Right lobe of liver (tissue), 6 donors: Measurements from ENCODE around the gene ATP5IF1. TPM values are rescaled to one million over a fixed set of nuclear protein-coding genes. Genes with fewer than 3 reads are reported as not detected.

Experiments
- ATAC-seq, 4 donors: fragments of 200-7000 bp; cut with Tn5 transposase; one replicate each; pipeline ENCODE4 v1.9.1; 2020; ENCODE audit warnings: mild to moderate bottlenecking in 4 of 4, moderate library complexity in 4 of 4
- DNase-seq, 3 donors: peaks; one replicate each; pipeline ENCODE4 v3.0.0-alpha.2; 2020
- H3K27ac ChIP-seq, 3 donors: fragments of 200-600 bp; one replicate each; pipeline ENCODE4 v1.8.0; 2022
- H3K27me3 ChIP-seq, 2 donors: fragments of 200-600 bp; one replicate each; pipeline ENCODE4 v1.8.0; 2022
- H3K36me3 ChIP-seq, 4 donors: fragments of 200-600 bp; sonication (generic) in 1 of 4; one replicate each; pipeline versions ENCODE4 v1.5.1 to v1.8.0; 2017 to 2022; ENCODE audit warnings: control low read depth in 1 of 4
- H3K4me1 ChIP-seq, 4 donors: fragments of 200-600 bp; sonication (generic) in 1 of 4; one replicate each; pipeline versions ENCODE4 v1.5.1 to v1.8.0; 2017 to 2022; ENCODE audit warnings: control low read depth in 1 of 4
- H3K4me3 ChIP-seq, 3 donors: fragments of 200-600 bp; one replicate each; pipeline ENCODE4 v1.8.0; 2022
- H3K9me3 ChIP-seq, 4 donors: fragments of 200-600 bp; sonication (generic) in 1 of 4; one replicate each; pipeline versions ENCODE4 v1.5.1 to v1.8.0; 2017 to 2022; ENCODE audit warnings: control low read depth in 1 of 4
- CTCF ChIP-seq, 4 donors: fragments of 200-600 bp in 3 of 4; fragments of 450-650 bp in 1 of 4; IDR thresholded peaks; one replicate each; pipeline versions ENCODE4 v1.5.1 to v1.8.0; 2016 to 2022; ENCODE audit warnings: antibody characterized with exemption in 4 of 4, mild to moderate bottlenecking in 2 of 4
- POLR2A ChIP-seq: fragments of 450-650 bp; IDR thresholded peaks from one replicate; pipeline ENCODE4 v1.6.1; 2017; ENCODE audit warnings: antibody characterized with exemption, mild to moderate bottlenecking
- WGBS: methylation state at CpG from one replicate; pipeline ENCODE4 v1.1.6; 2018; ENCODE audit warnings: low coverage, low lambda C conversion rate; ENCODE audit not compliant: insufficient coverage; ENCODE audit errors: missing lambda C conversion rate; 5-methylcytosine and 5-hydroxymethylcytosine counted together
- intact Hi-C, 2 donors: fragments of 100-400 bp; cut with DNase I; formaldehyde crosslinking; loops; one replicate each; pipeline versions ENCODE4 v1.11.2 to v1.14.1; 2022
- total RNA-seq, 6 experiments: library from RNA; depleted of rRNA in 2 of 6; stranded (reverse); fragments of >200 nt in 2 of 6; fragmentation: NEBNext Ultra II Directional in 3 of 6; extraction: Animal tissue kit (Norgen Biotek cat#: 25700) in 3 of 6; gene quantifications; one replicate each; pipeline versions ENCODE4 v1.1.0 to v1.2.4, GENCODE V29; 2016 to 2023
- donor health status: DM: no; HTN: yes; CAD: no.
- donor health status: DM: no; HTN: no; CAD: no.
- donor health status: DM: no; HTN: no; CAD: no.
- donor health status: DM: no; HTN: yes; CAD: no.
- donor health status: DM: no; HTN: yes; CAD: no.

The ATP5IF1 gene
- total RNA-seq, 6 experiments from 2014 or later = 86.7 to 315 (median 116) TPM

- TF ChIP-seq POLR2A = no peak
- TF ChIP-seq CTCF (IDR thresholded peaks at IDR 0.05) = no peak
- intact Hi-C loops = no loop called here
- no peaks in the 10 kb centered on the region for H3K27me3 ChIP-seq
- no peaks in the 10 kb centered on the region for H3K9me3 ChIP-seq
- H3K36me3 ChIP-seq = peaks cover 0 to 64% (median 33%) of the 10 kb centered on the region in 4 donors
- no peak overlapping the region for H3K27ac ChIP-seq
- DNase-seq (no peak), ATAC-seq (peak in 1 of 4 donors; percentile 10)
- 96% methylated on average over 4 of the region's 20 CpGs for WGBS
- no peak overlapping the region for H3K4me3 ChIP-seq
- H3K4me1 ChIP-seq = peaks cover 0 to 27% (median 10%) of the 10 kb centered on the region in 4 donors
Measured at GRCh38 chr1:28272215-28272852, 36.4 kb downstream of the ATP5IF1 start.

- Histone ChIP-seq H3K36me3 (peaks cover 0 to 73% (median 35%) of the 10 kb centered on the region in 4 donors), H3K27me3 (no peaks in the 10 kb centered on the region)
Measured at GRCh38 chr1:28273216-28273860, 37.4 kb downstream of the ATP5IF1 start.

GRCh38 chr1:28278763-28279162 is 42.8 kb downstream of the ATP5IF1 start:
- Histone ChIP-seq H3K27ac (no peak overlapping the region), H3K9me3 (no peaks in the 10 kb centered on the region), H3K4me1 (peaks cover 0 to 42% (median 22%) of the 10 kb centered on the region in 4 donors), H3K4me3 (no peak overlapping the region), H3K36me3 (peaks cover 0 to 68% (median 37%) of the 10 kb centered on the region in 4 donors), H3K27me3 (no peaks in the 10 kb centered on the region)
- intact Hi-C loops = no loop called here
- TF ChIP-seq POLR2A (no peak), CTCF (IDR thresholded peaks at IDR 0.05) (no peak)
- DNase-seq (no peak), ATAC-seq (no peak)
- WGBS = 96% methylated on average over 5 of the region's 5 CpGs

More at GRCh38 chr1:28273216-28273860, 37.4 kb downstream of the ATP5IF1 start:
- Histone ChIP-seq H3K9me3 (no peaks in the 10 kb centered on the region), H3K4me1 (peaks cover 0 to 17% (median 5%) of the 10 kb centered on the region in 4 donors), H3K27ac (no peak overlapping the region), H3K4me3 (no peak overlapping the region)
- WGBS = 91% methylated on average over 7 of the region's 17 CpGs
- no peak for DNase-seq
- no peak for ATAC-seq
- TF ChIP-seq POLR2A (no peak), CTCF (IDR thresholded peaks at IDR 0.05) (no peak)
- intact Hi-C loops = no loop called here

- no peak for DNase-seq
- Histone ChIP-seq H3K27me3 (no peaks in the 10 kb centered on the region), H3K36me3 (peaks cover 0 to 59% (median 30%) of the 10 kb centered on the region in 4 donors), H3K9me3 (no peaks in the 10 kb centered on the region), H3K27ac (peak overlapping the region in 1 of 3 donors; percentile 13), H3K4me3 (no peak overlapping the region), H3K4me1 (peaks cover 0 to 50% (median 25%) of the 10 kb centered on the region in 4 donors)
- intact Hi-C loops = no loop called here
- TF ChIP-seq POLR2A (no peak), CTCF (IDR thresholded peaks at IDR 0.05) (no peak)
- ATAC-seq = no peak
- WGBS = 86% methylated on average over 7 of the region's 7 CpGs
Measured at GRCh38 chr1:28279721-28280120, 43.8 kb downstream of the ATP5IF1 start.
